ENCODE results near the gene MLLT1.

MLLT1 gene

GRCh38 chr19:6248844-6249243, 30.9 kb downstream of the MLLT1 start:
- no peaks in the 10 kb centered on the region for H3K9me2 ChIP-seq (replicated peaks; ENCODE audit: insufficient read depth, low read length)
- H3K4me3 ChIP-seq (ENCODE audit: insufficient read depth, low read length, poor library complexity, severe bottlenecking) = no peak overlapping the region
- no peak overlapping the region for H2AFZ ChIP-seq (ENCODE audit: low read depth, low read length, severe bottlenecking)
- no peak overlapping the region for H3K27ac ChIP-seq (ENCODE audit: low read depth, low read length)
- H3F3A ChIP-seq (ENCODE audit: insufficient read depth) = no peaks in the 10 kb centered on the region
- no peaks in the 10 kb centered on the region for H3K36me3 ChIP-seq (ENCODE audit: low read length)
- no peak for TF ChIP-seq EZH2phosphoT487 (conservative IDR thresholded peaks at IDR 0.05; ENCODE audit: low read length)
- TF ChIP-seq CTCF (IDR thresholded peaks at IDR 0.05; ENCODE audit: insufficient read depth, low read length, poor library complexity, severe bottlenecking) = no peak
- no peaks in the 10 kb centered on the region for H3K27me3 ChIP-seq (ENCODE audit: low read length)
- no peak overlapping the region for H3K9ac ChIP-seq (ENCODE audit: low read length)
- 0 out of 2 replicates have a peak, but pooled peaks cover 4% of the 10 kb centered on the region for H4K20me1 ChIP-seq (ENCODE audit: low read depth, low read length)
- H3K9me3 ChIP-seq (ENCODE audit: insufficient read depth, low read length) = no peaks in the 10 kb centered on the region
- no peak overlapping the region for H3K4me2 ChIP-seq (ENCODE audit: low read depth, low read length, poor library complexity, severe bottlenecking)
- H3K79me2 ChIP-seq (ENCODE audit: insufficient read depth, low read length) = peaks cover 91% of the 10 kb centered on the region

GRCh38 chr19:6248341-6248740, 31.4 kb downstream of the MLLT1 start:
- H3K79me2 ChIP-seq (ENCODE audit: insufficient read depth, low read length) = peaks cover 91% of the 10 kb centered on the region
- H3K9ac ChIP-seq (ENCODE audit: low read length) = no peak overlapping the region
- H3K4me3 ChIP-seq (ENCODE audit: insufficient read depth, low read length, poor library complexity, severe bottlenecking) = no peak overlapping the region
- H3F3A ChIP-seq (ENCODE audit: insufficient read depth) = no peaks in the 10 kb centered on the region
- 0 out of 2 replicates have a peak, but pooled peaks cover 2% of the 10 kb centered on the region for H4K20me1 ChIP-seq (ENCODE audit: low read depth, low read length)
- H3K9me2 ChIP-seq (replicated peaks; ENCODE audit: insufficient read depth, low read length) = no peaks in the 10 kb centered on the region
- no peaks in the 10 kb centered on the region for H3K36me3 ChIP-seq (ENCODE audit: low read length)
- no peak overlapping the region for H2AFZ ChIP-seq (ENCODE audit: low read depth, low read length, severe bottlenecking)
- no peak overlapping the region for H3K27ac ChIP-seq (ENCODE audit: low read depth, low read length)
- TF ChIP-seq EZH2phosphoT487 (conservative IDR thresholded peaks at IDR 0.05; ENCODE audit: low read length) (no peak), CTCF (IDR thresholded peaks at IDR 0.05; ENCODE audit: insufficient read depth, low read length, poor library complexity, severe bottlenecking) (no peak)
- H3K27me3 ChIP-seq (ENCODE audit: low read length) = no peaks in the 10 kb centered on the region
- H3K4me2 ChIP-seq (ENCODE audit: low read depth, low read length, poor library complexity, severe bottlenecking) = no peak overlapping the region
- no peaks in the 10 kb centered on the region for H3K9me3 ChIP-seq (ENCODE audit: insufficient read depth, low read length)

GRCh38 chr19:6247007-6247288, 32.8 kb downstream of the MLLT1 start:
- H3K27me3 ChIP-seq (ENCODE audit: low read length) = no peaks in the 10 kb centered on the region
- H3K27ac ChIP-seq (ENCODE audit: low read depth, low read length) = no peak overlapping the region
- H4K20me1 ChIP-seq (ENCODE audit: low read depth, low read length) = no peaks in the 10 kb centered on the region
- no peak overlapping the region for H3K4me2 ChIP-seq (ENCODE audit: low read depth, low read length, poor library complexity, severe bottlenecking)
- H3K9me3 ChIP-seq (ENCODE audit: insufficient read depth, low read length) = no peaks in the 10 kb centered on the region
- no peak overlapping the region for H3K9ac ChIP-seq (ENCODE audit: low read length)
- H3K4me3 ChIP-seq (ENCODE audit: insufficient read depth, low read length, poor library complexity, severe bottlenecking) = no peak overlapping the region
- H3F3A ChIP-seq (ENCODE audit: insufficient read depth) = no peaks in the 10 kb centered on the region
- TF ChIP-seq EZH2phosphoT487 (conservative IDR thresholded peaks at IDR 0.05; ENCODE audit: low read length) (no peak), CTCF (IDR thresholded peaks at IDR 0.05; ENCODE audit: insufficient read depth, low read length, poor library complexity, severe bottlenecking) (no peak)
- H2AFZ ChIP-seq (ENCODE audit: low read depth, low read length, severe bottlenecking) = no peak overlapping the region
- H3K79me2 ChIP-seq (ENCODE audit: insufficient read depth, low read length) = peaks cover 92% of the 10 kb centered on the region
- H3K36me3 ChIP-seq (ENCODE audit: low read length) = no peaks in the 10 kb centered on the region
- H3K9me2 ChIP-seq (replicated peaks; ENCODE audit: insufficient read depth, low read length) = no peaks in the 10 kb centered on the region
